ENCODE measurements around the gene RABL6. TPM values are rescaled to one million over a fixed set of nuclear protein-coding genes. Genes with fewer than 3 reads are reported as not detected.
"Not testable (repeated sequence)": the region's sequence is repeated elsewhere in the genome, so short reads cannot be mapped to it uniquely, and the experiment has no call there.

Gene RABL6
- total RNA-seq, 1 donor from 2014 or later, result 64.1 TPM

- Histone ChIP-seq H3K36me3 (peaks cover 11% of the 10 kb centered on the region), H3K27me3 (ENCODE audit: low read depth) (peaks cover 38% of the 10 kb centered on the region), H3K4me3 (peak within 1 kb of the TSS; percentile 1), H3K4me1 (peaks cover 89% of the 10 kb centered on the region), H3K9me3 (replicated peaks) (no peaks in the 10 kb centered on the region), H3K27ac (replicated peaks) (peak within 1 kb of the TSS; percentile 99)
- intact Hi-C loops (cut with micrococcal nuclease), result no loop called here
- no peak for TF ChIP-seq CTCF (IDR thresholded peaks at IDR 0.05; ENCODE audit: borderline replicate concordance)
- no peak for DNase-seq
Observed at GRCh38 chr9:136796238-136796774, 11.4 kb upstream of the RABL6 start, which contains the start of gene CCDC183. CCDC183 (plus strand) TSS chr9:136796338; CDS start chr9:136796398, 60 bp downstream.

- H3K27ac ChIP-seq (replicated peaks), result peak overlapping the region; percentile 99
- H3K27me3 ChIP-seq (ENCODE audit: low read depth), result peaks cover 44% of the 10 kb centered on the region
- DNase-seq; H3K9me3 ChIP-seq (replicated peaks); intact Hi-C loops (cut with micrococcal nuclease): not testable (repeated sequence)
- H3K4me3 ChIP-seq, result peak overlapping the region; percentile 1
- peaks cover 11% of the 10 kb centered on the region for H3K36me3 ChIP-seq
- peaks cover 86% of the 10 kb centered on the region for H3K4me1 ChIP-seq
Observed at GRCh38 chr9:136796775-136797347, 10.9 kb upstream of the RABL6 start.

GRCh38 chr9:136798708-136799078, 9.1 kb upstream of the RABL6 start:
- intact Hi-C loops (cut with micrococcal nuclease), result no loop called here
- Histone ChIP-seq H3K27ac (replicated peaks) (peak overlapping the region; percentile 99), H3K27me3 (ENCODE audit: low read depth) (peaks cover 50% of the 10 kb centered on the region), H3K36me3 (no peaks in the 10 kb centered on the region), H3K4me1 (peaks cover 68% of the 10 kb centered on the region), H3K9me3 (replicated peaks) (no peaks in the 10 kb centered on the region), H3K4me3 (peak overlapping the region; percentile 66)
- no peak for DNase-seq
- TF ChIP-seq CTCF (IDR thresholded peaks at IDR 0.05; ENCODE audit: borderline replicate concordance), result no peak

- peak overlapping the region; percentile 66 for H3K4me3 ChIP-seq
- TF ChIP-seq CTCF (IDR thresholded peaks at IDR 0.05; ENCODE audit: borderline replicate concordance), result no peak
- peaks cover 50% of the 10 kb centered on the region for H3K27me3 ChIP-seq (ENCODE audit: low read depth)
- intact Hi-C loops (cut with micrococcal nuclease), result no loop called here
- no peak for DNase-seq
- no peaks in the 10 kb centered on the region for H3K36me3 ChIP-seq
- H3K4me1 ChIP-seq, result peaks cover 63% of the 10 kb centered on the region
- peak overlapping the region; percentile 99 for H3K27ac ChIP-seq (replicated peaks)
- H3K9me3 ChIP-seq (replicated peaks), result no peaks in the 10 kb centered on the region
Observed at GRCh38 chr9:136799079-136799853, 8.5 kb upstream of the RABL6 start.

- Histone ChIP-seq H3K36me3 (no peaks in the 10 kb centered on the region), H3K9me3 (replicated peaks) (no peaks in the 10 kb centered on the region), H3K4me3 (peak overlapping the region; percentile 66), H3K27ac (replicated peaks) (peak overlapping the region; percentile 99), H3K27me3 (ENCODE audit: low read depth) (peaks cover 50% of the 10 kb centered on the region), H3K4me1 (peaks cover 55% of the 10 kb centered on the region)
- intact Hi-C loops (cut with micrococcal nuclease), result no loop called here
- peak; percentile 85 for DNase-seq
- no peak for TF ChIP-seq CTCF (IDR thresholded peaks at IDR 0.05; ENCODE audit: borderline replicate concordance)
Observed at GRCh38 chr9:136799854-136800657, 7.7 kb upstream of the RABL6 start.

All from left ventricle myocardium inferior (tissue), 1 donor.